Measurements from ENCODE around the gene ARHGAP26.

- TF ChIP-seq MAX (IDR thresholded peaks at IDR 0.05): no peak
- TF ChIP-seq CTCF (IDR thresholded peaks at IDR 0.05; ENCODE audit: low read depth, low read length, missing input control): no peak
- TF ChIP-seq ZBTB33 (IDR thresholded peaks at IDR 0.05): no peak
- no peak for TF ChIP-seq TAF1 (conservative IDR thresholded peaks at IDR 0.05)
- TF ChIP-seq YY1 (IDR thresholded peaks at IDR 0.05): no peak
- TF ChIP-seq RAD21 (IDR thresholded peaks at IDR 0.05): no peak
- TF ChIP-seq NR2F2 (IDR thresholded peaks at IDR 0.05): no peak
- no peak for TF ChIP-seq HNF4G (IDR thresholded peaks at IDR 0.05)
These were observed 31.3 kb downstream of the ARHGAP26 start for GRCh38 chr5:142801495-142801871.

Measured in liver (tissue), 3 donors.